T1000 (cell line): ENCODE data around the gene SLC1A5.
"Not testable (repeated sequence)": the region's sequence is repeated elsewhere in the genome, so short reads cannot be mapped to it uniquely, and the experiment has no call there.

ENCODE experiments used
- DNase-seq: peaks from one replicate; lab custom pipeline; 2025; ENCODE audit warnings: mixed read lengths; lab: John Stamatoyannopoulos, UW

The SLC1A5 gene

DNA sequence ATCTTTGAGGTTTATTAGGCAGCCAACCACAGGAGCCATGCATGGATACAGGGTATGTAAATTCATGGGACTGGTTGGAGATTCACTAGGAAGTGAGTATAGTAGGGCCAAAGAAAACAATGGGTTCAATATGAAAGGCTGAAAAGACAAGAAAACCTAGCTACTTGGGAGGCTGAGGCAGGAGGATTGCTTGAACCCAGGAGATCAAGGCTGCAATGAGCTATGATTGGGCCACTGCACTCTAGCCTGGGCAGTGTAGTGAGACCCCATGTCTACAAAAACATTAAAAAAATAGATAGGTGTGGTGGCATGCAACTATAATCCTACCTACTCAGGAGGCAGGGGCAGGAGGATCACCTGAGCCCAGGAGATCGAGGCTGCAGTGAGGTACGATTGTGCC, 10.3 kb upstream of the SLC1A5 start:
- no peak for DNase-seq

GRCh38 chr19:46797881-46798280, 9.5 kb upstream of the SLC1A5 start:
- DNase-seq = no peak

GRCh38 chr19:46791944-46792343, 3.5 kb upstream of the SLC1A5 start:
- no peak for DNase-seq

DNA sequence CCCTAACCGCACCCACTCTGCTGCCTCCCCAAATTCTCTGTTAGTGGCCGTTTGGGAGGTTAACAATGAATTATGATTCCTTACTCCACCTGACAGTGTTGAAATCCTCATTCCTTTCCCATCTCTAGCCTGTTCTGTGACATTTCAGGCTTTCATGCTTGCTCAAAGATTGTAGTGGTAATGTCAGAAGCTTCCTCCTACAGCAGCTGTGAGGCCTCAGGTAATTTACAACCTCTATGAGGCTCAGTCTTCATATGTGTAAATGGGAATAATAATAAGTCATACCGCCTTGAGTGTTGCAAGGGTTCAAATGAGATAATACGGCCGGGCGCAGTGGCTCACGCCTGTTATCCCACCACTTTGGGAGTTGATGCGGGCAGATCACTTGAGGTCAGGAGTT, 977 bp upstream of the SLC1A5 start:
- no peak for DNase-seq

- no peak for DNase-seq
These were observed 559 bp upstream of the SLC1A5 start for GRCh38 chr19:46788968-46789338.

- peak; percentile 26 for DNase-seq
These were observed 798 bp downstream of the SLC1A5 start for GRCh38 chr19:46787331-46788261.

DNA sequence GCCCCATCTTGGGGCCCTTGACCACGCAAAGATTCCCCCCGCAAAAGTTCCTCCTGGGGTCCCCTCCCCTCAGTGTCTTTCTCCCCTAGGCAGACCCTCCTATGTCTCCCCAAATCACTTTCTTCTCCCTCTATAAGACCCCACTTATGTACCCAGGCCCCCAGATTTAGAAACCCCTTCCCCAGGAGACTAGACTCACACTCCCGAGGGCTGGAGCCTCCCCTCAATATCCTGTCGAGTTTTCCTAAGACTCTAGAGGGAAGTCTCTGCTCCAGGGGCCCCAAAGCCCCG, 1.4 kb downstream of the SLC1A5 start:
- no peak for DNase-seq

GRCh38 chr19:46786236-46787039, 2.0 kb downstream of the SLC1A5 start:
- DNase-seq = peak; percentile 44

DNA sequence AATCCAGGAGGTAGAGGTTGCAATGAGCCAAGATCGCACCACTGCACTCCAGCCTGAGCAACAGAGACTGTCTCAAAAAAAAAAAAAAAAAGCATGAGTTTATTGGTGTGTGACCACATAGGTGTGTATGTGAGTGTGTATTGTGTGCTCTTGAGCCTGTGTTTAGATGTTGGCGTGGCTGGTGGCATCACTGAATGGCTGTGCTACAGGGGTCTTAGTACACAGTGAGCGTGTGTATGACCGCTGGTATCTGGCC, 2.5 kb downstream of the SLC1A5 start:
- DNase-seq = no peak

- DNase-seq = no peak
These were observed 3.1 kb downstream of the SLC1A5 start for GRCh38 chr19:46785054-46785979.

- DNase-seq = peak; percentile 76
These were observed 3.9 kb downstream of the SLC1A5 start for GRCh38 chr19:46784262-46785053.

DNA sequence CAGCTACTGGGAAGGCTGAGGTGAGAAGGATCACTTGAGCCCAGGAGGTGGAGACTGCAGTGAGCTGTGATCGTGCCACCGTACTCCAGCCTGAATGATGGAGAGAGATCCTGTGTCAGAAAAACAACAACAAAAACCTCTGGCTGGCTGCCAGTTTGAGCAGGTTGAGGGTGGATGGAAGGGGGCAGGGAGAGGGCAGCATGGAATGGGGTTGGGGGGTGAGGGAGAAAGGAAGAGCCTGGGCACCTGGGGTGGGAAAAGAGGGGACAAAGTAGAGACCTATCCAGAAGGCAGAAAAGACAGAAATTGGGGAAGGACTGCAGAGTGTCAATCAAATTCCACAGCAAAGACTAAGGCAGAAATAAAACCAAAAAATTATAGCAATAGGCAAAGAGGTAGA, 4.7 kb downstream of the SLC1A5 start:
- DNase-seq = no peak

- DNase-seq = no peak
These were observed 5.9 kb downstream of the SLC1A5 start for GRCh38 chr19:46782355-46783019.

- not testable (repeated sequence) for DNase-seq
These were observed 10.3 kb downstream of the SLC1A5 start for GRCh38 chr19:46777956-46778645.

DNA sequence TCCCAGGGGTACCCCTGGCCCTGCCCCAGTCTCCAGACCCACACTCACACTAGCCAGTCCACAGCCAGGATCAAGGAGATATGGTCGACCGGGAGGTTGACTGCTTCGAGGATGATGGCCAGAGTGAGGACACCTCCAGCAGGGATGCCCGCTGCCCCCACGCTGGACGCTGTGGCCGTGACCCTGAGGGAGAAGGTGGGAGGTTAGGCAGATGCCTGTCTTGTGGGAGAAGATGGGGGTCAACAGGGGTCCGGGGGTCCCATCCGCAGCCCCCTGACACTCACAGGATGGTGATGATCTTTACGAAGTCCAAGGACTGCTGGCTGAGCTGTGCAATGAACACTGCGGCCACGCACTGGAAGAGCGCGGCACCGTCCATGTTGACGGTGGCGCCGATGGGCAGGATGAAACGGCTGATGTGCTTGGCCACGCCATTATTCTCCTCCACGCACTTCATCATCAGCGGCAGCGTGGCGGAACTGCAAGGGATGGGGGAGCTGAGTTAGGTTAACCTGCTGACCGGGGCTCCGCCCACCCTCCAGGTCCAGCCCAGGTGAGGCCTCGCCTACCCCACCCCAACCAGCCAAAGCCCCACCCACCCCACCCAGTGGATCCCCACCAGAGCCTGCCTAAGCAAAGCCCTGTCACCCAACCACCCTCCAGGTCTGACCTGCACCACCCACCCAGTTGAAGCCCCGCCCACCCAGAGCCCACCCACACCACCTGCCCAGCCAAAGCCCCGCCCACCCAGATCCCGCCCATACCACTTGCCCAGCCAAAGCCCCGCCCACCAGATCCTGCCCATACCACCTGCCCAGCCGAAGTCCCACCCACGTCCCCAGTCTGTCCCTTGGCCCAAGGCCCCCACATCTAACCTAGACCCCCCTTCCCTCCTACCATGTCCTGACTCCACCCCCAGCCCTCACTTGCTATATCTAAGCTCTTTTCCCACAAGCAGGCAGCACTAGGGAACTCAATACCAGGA, 11.2 kb downstream of the SLC1A5 start:
- no peak for DNase-seq

DNA sequence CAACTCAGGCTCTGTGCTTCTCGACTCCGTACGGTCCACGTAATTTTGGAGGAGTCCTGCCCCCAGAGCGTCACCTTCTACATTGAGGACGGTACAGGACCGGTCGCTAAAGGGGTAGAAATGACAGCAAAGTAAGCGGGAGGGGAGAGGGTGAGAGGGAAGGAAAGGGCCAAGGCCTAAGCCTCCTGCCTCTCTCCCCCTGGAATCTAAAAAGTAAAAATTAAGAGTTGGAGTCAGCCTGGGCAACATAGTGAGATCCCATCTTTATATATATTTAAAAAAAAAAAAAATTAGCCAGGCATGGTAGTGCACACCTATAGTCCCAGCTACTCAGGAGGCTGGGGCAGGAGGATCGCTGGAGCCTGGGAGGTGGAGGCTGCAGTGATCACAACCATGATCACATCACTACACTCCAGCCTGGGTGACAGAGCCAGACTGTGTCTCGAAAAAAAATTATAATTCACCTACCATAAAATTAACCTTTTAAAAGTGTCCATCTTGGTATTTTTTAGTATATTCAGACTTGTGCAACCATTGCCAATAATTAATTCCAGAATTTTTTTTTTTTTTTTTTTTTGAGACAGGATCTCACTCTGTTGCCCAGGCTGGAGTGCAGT, 12.6 kb downstream of the SLC1A5 start:
- no peak for DNase-seq

DNA sequence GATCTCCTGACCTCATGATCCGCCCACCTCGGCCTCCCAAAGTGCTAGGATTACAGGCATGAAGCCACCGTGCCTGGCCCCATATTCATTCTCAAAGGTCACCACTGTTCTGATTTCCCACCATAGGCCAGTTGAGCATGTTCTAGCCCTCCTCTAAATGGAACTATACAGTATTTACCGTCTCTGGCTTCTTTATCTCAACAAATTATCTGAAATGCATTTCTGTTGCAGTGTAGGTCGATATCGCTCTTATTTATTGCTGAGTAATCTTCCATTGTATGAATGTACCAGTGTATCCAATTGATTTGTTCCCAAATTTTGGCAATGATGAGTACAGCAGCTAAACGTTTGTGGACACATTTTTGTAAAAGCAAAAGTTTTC, 15.4 kb downstream of the SLC1A5 start:
- DNase-seq = no peak

GRCh38 chr19:46772170-46773017, 16.0 kb downstream of the SLC1A5 start:
- no peak for DNase-seq
